ENCODE data around the gene ZC3HAV1.

GRCh38 chr7:139112316-139112715, 2.8 kb upstream of the ZC3HAV1 start:
- TF ChIP-seq CTCF (conservative IDR thresholded peaks at IDR 0.05): no peak
- TF ChIP-seq ZFX (IDR thresholded peaks at IDR 0.05): no peak
